Measurements from ENCODE around the gene FLRT1.

The FLRT1 gene

GRCh38 chr11:64031001-64031400, 4.7 kb upstream of the FLRT1 start:
- in situ Hi-C loops (cut with MboI; ENCODE audit: low pct_unique_long_range_greater_than_20kb, low sequenced_read_pairs, unreplicated experiment), result no loop called here
- TF ChIP-seq CTCF (IDR thresholded peaks at IDR 0.05; ENCODE audit: extremely low read depth, insufficient read depth, missing control alignments), result no peak
- no peak for DNase-seq (ENCODE audit: low spot score)

GRCh38 chr11:64032050-64032449, 3.7 kb upstream of the FLRT1 start:
- in situ Hi-C loops (cut with MboI; ENCODE audit: low pct_unique_long_range_greater_than_20kb, low sequenced_read_pairs, unreplicated experiment), result no loop called here

GRCh38 chr11:64034411-64034811, 1.3 kb upstream of the FLRT1 start:
- no peak for TF ChIP-seq CTCF (IDR thresholded peaks at IDR 0.05; ENCODE audit: extremely low read depth, insufficient read depth, missing control alignments)
- DNase-seq (ENCODE audit: low spot score), result no peak
- in situ Hi-C loops (cut with MboI; ENCODE audit: low pct_unique_long_range_greater_than_20kb, low sequenced_read_pairs, unreplicated experiment), result no loop called here

More at GRCh38 chr11:64032050-64032449, 3.7 kb upstream of the FLRT1 start:
- DNase-seq (ENCODE audit: low spot score), result no peak
- no peak for TF ChIP-seq CTCF (IDR thresholded peaks at IDR 0.05; ENCODE audit: extremely low read depth, insufficient read depth, missing control alignments)

- TF ChIP-seq CTCF (IDR thresholded peaks at IDR 0.05; ENCODE audit: extremely low read depth, insufficient read depth, missing control alignments), result no peak
- DNase-seq (ENCODE audit: low spot score), result no peak
- in situ Hi-C loops (cut with MboI; ENCODE audit: low pct_unique_long_range_greater_than_20kb, low sequenced_read_pairs, unreplicated experiment), result no loop called here
These were observed 628 bp upstream of the FLRT1 start for GRCh38 chr11:64035081-64035524.

GRCh38 chr11:64036087-64037026, 626 bp downstream of the FLRT1 start:
- DNase-seq (ENCODE audit: low spot score), result no peak
- in situ Hi-C loops (cut with MboI; ENCODE audit: low pct_unique_long_range_greater_than_20kb, low sequenced_read_pairs, unreplicated experiment), result no loop called here
- no peak for TF ChIP-seq CTCF (IDR thresholded peaks at IDR 0.05; ENCODE audit: extremely low read depth, insufficient read depth, missing control alignments)

GRCh38 chr11:64037027-64037634, 1.4 kb downstream of the FLRT1 start:
- no peak for DNase-seq (ENCODE audit: low spot score)
- in situ Hi-C loops (cut with MboI; ENCODE audit: low pct_unique_long_range_greater_than_20kb, low sequenced_read_pairs, unreplicated experiment), result no loop called here
- no peak for TF ChIP-seq CTCF (IDR thresholded peaks at IDR 0.05; ENCODE audit: extremely low read depth, insufficient read depth, missing control alignments)

All from GM13977 (cell line).